Left ventricle myocardium inferior (tissue), 1 donor: ENCODE data around the gene TRIO. TPM values are rescaled to one million over a fixed set of nuclear protein-coding genes. Genes with fewer than 3 reads are reported as not detected.

Experiments
- DNase-seq: peaks from one replicate; pipeline ENCODE4 v3.0.0-alpha.2; 2020
- H3K27ac ChIP-seq: fragments of 200-600 bp; replicated peaks from 2 replicates; pipeline ENCODE4 v1.8.0; 2021
- H3K27me3 ChIP-seq: fragments of 200-600 bp; 2 replicates; pipeline ENCODE4 v1.8.0; 2021; ENCODE audit warnings: low read depth
- H3K36me3 ChIP-seq: fragments of 200-600 bp; 2 replicates; pipeline ENCODE4 v1.8.0; 2021
- H3K4me1 ChIP-seq: fragments of 200-600 bp; 2 replicates; pipeline ENCODE4 v1.8.0; 2021
- H3K4me3 ChIP-seq: fragments of 200-600 bp; 2 replicates; pipeline ENCODE4 v1.8.0; 2021; ENCODE audit warnings: mild to moderate bottlenecking, moderate library complexity
- H3K9me3 ChIP-seq: fragments of 200-600 bp; replicated peaks from 2 replicates; pipeline ENCODE4 v1.8.0; 2021
- intact Hi-C: fragments of 100-400 bp; cut with micrococcal nuclease; formaldehyde crosslinking; loops from one replicate; pipeline ENCODE4 v1.11.0; 2022
- total RNA-seq: library from RNA; stranded (reverse); fragmentation: NEBNext Ultra II Directional; extraction: Animal tissue kit (Norgen Biotek cat#: 25700); gene quantifications from one replicate; pipeline ENCODE4 v1.2.1, GENCODE V29; 2021
- TF ChIP-seq, protein P1 (sequence below): fragments of 200-600 bp; IDR thresholded peaks from 2 replicates; pipeline ENCODE4 v1.8.0; 2021; ENCODE audit warnings: antibody characterized with exemption, mild to moderate bottlenecking, borderline replicate concordance
- donor health status: DM: no; HTN: yes; CAD: no; lungs with severe emphysema.

The TRIO gene
- total RNA-seq, 1 donor from 2014 or later, result 52.8 TPM

DNA sequence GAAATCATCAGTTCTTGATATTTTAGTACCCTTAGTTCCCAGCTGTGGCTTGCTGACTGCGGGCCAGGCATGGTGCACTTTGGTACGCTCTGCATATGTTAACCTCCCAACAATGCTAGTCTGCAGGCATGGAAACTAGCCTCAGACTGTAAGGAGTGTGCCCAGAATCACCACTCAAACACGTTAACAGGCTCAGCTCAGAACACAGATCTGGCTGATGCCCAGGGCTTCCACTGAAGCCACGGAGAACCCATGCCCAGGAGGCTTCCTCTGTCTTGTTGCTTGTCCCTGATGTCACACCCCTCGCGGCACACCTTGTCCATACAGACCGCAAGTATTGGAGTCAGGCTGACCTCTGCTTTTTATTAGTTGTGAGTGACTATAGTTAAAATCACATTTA lies 251.2 kb downstream of the TRIO start:
- TF ChIP-seq, protein P1, sequence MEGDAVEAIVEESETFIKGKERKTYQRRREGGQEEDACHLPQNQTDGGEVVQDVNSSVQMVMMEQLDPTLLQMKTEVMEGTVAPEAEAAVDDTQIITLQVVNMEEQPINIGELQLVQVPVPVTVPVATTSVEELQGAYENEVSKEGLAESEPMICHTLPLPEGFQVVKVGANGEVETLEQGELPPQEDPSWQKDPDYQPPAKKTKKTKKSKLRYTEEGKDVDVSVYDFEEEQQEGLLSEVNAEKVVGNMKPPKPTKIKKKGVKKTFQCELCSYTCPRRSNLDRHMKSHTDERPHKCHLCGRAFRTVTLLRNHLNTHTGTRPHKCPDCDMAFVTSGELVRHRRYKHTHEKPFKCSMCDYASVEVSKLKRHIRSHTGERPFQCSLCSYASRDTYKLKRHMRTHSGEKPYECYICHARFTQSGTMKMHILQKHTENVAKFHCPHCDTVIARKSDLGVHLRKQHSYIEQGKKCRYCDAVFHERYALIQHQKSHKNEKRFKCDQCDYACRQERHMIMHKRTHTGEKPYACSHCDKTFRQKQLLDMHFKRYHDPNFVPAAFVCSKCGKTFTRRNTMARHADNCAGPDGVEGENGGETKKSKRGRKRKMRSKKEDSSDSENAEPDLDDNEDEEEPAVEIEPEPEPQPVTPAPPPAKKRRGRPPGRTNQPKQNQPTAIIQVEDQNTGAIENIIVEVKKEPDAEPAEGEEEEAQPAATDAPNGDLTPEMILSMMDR, result no peak
- Histone ChIP-seq H3K27me3 (no peaks in the 10 kb centered on the region), H3K9me3 (no peaks in the 10 kb centered on the region), H3K27ac (peak overlapping the region; percentile 19), H3K4me3 (no peak overlapping the region), H3K4me1 (peaks cover 12% of the 10 kb centered on the region), H3K36me3 (peaks cover 78% of the 10 kb centered on the region)
- intact Hi-C loops, result loop anchor here (10.0 kb wide), 1 partner anchor 250 kb away; no protein-coding TSS in a partner anchor
- peak; percentile 58 for DNase-seq

DNA sequence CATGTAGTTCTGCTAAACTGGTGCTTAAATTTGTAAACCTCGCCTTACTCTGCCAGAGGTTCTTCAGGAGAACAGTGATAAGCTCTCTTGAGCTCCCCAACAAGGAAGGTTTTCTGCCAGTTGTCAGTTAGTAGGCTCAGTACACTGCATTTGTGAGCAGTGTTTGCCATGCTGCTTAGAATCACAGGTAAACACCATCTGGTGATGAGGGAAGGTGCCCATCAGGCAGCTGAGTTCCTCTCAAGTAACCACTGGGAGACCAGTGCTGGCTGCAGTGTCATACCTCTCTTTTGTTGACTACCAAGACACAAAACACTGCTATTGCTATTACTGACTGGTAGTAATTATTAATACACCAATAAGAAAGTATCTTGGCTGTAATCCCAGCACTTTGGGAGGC lies 252.3 kb downstream of the TRIO start:
- intact Hi-C loops, result loop anchor here (10.0 kb wide), 1 partner anchor 249 kb away; no protein-coding TSS in a partner anchor
- Histone ChIP-seq H3K27ac (no peak overlapping the region), H3K4me1 (peaks cover 23% of the 10 kb centered on the region), H3K4me3 (no peak overlapping the region), H3K36me3 (peaks cover 74% of the 10 kb centered on the region), H3K27me3 (no peaks in the 10 kb centered on the region), H3K9me3 (no peaks in the 10 kb centered on the region)
- no peak for DNase-seq
- TF ChIP-seq, protein P1, result no peak

DNA sequence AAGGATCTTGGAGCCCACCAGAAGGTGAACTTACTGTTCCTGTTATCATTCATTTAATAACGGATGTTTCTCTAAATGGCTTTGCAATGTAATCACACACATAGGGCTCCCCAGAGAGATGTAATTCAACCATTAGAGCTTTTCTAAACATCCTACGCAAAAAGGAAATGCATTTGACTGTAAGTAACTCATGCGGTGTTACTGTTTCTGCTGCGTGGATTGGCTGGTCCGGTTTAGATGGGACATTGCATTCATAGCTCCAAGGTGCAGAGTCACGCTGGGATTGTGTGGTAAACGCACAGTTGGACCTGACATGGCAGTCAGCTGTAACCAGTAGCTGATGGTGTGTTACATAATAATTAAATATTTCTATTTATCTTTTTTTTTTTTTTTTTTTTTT lies 252.9 kb downstream of the TRIO start:
- TF ChIP-seq, protein P1, result no peak

DNA sequence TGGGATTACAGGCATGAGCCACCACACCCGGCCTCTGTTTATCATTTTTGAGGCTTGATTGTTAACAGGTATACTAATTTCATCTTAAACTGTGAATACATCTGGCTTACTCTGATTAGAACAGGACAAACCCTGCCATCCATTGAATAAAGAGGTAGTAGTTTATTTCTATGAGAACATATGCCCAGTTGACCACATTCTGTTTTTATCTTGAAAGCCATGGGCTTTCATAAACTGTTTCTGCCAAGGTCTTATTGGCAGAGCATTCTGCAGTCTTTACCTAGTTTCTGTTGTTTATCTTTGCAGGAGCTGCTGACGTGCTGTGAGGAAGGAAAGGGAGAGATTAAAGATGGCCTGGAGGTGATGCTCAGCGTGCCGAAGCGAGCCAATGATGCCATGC lies 253.6 kb downstream of the TRIO start:
- peaks cover 27% of the 10 kb centered on the region for H3K4me1 ChIP-seq
- H3K27ac ChIP-seq, result no peak overlapping the region
- TF ChIP-seq, protein P1, result no peak
- H3K9me3 ChIP-seq, result no peaks in the 10 kb centered on the region
- no peak for DNase-seq
- intact Hi-C loops, result loop anchor here (10.0 kb wide), 1 partner anchor 248 kb away; no protein-coding TSS in a partner anchor
- H3K36me3 ChIP-seq, result peaks cover 67% of the 10 kb centered on the region
- H3K4me3 ChIP-seq, result no peak overlapping the region
- no peaks in the 10 kb centered on the region for H3K27me3 ChIP-seq

More for the DNA sequence above, 252.9 kb downstream of the TRIO start:
- H3K27me3 ChIP-seq, result no peaks in the 10 kb centered on the region
- no peak overlapping the region for H3K4me3 ChIP-seq
- intact Hi-C loops, result loop anchor here (10.0 kb wide), 1 partner anchor 249 kb away; no protein-coding TSS in a partner anchor
- peaks cover 74% of the 10 kb centered on the region for H3K36me3 ChIP-seq
- no peak overlapping the region for H3K27ac ChIP-seq
- peaks cover 27% of the 10 kb centered on the region for H3K4me1 ChIP-seq
- no peak for DNase-seq
- no peaks in the 10 kb centered on the region for H3K9me3 ChIP-seq

DNA sequence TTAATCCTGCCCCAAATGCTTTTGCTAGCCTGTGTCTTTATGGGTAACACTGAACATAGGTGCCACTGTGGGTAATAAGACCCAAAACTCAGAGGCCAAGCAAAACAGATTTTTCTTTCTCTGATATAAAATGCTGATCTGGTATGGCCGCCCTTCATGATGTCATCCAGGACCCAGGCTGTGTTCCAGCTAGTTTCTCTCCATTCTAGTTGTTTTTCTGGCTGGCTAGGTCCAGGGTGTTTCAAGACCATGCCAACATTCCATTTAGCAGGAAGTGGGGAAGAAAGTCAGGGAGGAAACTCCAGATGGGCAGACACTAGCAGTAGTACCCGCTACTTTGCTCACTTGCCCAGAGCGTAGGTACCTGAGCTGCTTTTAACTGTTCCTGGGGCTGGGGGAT lies 254.6 kb downstream of the TRIO start:
- H3K36me3 ChIP-seq, result peaks cover 57% of the 10 kb centered on the region
- no peaks in the 10 kb centered on the region for H3K27me3 ChIP-seq
- no peak for DNase-seq
- TF ChIP-seq, protein P1, result no peak
- no peak overlapping the region for H3K4me3 ChIP-seq
- intact Hi-C loops, result loop anchor here (10.0 kb wide), 1 partner anchor 247 kb away; no protein-coding TSS in a partner anchor
- peaks cover 27% of the 10 kb centered on the region for H3K4me1 ChIP-seq
- no peaks in the 10 kb centered on the region for H3K9me3 ChIP-seq
- peak overlapping the region; percentile 0 for H3K27ac ChIP-seq
